Forelimb muscle (tissue), 1 donor: ENCODE data around the gene ABL1. TPM values are rescaled to one million over a fixed set of nuclear protein-coding genes. Genes with fewer than 3 reads are reported as not detected.

Experiments used
- DNase-seq: peaks from one replicate; pipeline ENCODE4 v3.0.0-alpha.2; 2013; ENCODE audit warnings: low read depth
- polyA plus RNA-seq: library from polyadenylated mRNA; unstranded; fragments of 120-200 nt; gene quantifications from one replicate; pipeline ENCODE4 v1.2.1, GENCODE V29; 2013; ENCODE audit not compliant: insufficient read length

The ABL1 gene
- polyA plus RNA-seq, 1 donor, result 52.6 TPM

DNA sequence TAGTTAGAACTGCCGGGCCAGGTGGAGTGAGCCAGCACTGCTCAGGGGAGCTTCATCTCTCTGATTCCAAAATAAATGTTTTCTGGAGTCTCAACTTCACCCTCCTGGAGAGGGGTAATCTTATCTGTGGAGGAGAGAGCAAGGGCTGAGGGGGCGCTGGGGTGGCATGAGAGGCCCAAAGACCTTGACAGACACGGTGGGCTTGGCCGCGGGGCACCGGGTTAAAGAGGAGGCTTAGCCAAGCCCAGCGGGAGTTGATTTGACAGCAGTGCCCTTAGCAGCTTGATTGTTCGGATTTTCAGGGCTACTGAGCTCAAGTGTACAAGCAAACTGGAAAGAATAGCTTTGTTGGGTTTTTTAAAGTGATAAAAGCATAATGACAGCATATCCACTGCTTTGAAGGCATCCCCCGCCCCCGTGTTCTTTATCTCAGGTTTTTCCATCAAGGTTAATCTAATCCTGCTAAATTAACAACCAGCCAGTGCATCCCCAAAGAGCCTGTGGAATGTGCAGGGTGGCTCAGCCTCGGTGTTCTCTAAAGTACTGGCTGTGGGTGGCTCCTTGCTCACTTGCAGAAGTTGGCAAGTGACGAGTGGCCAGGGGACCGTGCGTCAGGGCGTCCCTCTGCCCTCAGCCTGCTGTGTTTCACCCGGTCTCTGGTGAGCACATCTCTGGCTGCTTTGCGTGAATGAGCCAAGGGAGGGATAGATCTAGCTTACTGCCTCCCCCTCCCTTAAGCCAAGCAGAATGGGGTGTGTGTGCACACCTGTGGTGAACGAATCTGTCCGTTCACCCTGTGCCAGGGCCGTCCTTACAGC lies 56.0 kb downstream of the ABL1 start:
- DNase-seq, result no peak

DNA sequence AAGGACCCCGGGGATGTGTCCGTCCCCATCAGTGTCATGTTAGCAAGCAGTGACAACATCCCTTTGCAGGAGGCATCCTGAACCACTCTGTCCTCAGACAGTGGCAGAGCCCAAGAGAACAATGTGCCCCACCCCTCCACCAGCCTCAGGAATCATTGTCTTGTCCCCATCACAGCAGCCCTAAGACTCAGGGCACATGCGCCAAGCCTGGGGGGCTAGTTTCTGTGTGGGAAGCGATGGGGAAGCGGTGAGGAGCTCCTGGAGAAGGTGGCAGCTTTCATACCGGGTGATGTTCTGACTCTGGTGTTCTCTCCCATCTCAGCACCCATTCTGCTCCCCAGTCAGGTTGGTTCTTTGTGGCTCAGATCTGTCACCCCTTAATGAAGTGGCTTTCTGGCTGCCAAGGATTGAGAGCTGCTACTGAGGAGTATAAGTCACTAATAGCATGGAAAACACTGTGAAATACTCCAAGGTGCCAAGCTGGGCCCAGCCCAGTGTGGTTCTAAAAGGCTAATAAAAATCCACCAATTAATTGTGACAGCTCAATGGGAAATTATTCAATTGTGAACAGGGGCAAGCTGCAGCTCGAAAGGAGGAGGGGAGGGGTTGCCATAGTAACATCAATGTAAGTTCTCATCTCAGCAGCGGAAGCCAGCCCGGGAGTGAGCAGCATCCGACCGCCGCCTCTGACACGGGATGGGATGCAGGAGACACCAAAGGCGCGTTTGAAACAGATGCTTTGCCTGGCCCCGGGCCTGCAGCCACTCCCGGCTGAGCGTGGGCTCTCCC lies 56.8 kb downstream of the ABL1 start:
- DNase-seq, result no peak

DNA sequence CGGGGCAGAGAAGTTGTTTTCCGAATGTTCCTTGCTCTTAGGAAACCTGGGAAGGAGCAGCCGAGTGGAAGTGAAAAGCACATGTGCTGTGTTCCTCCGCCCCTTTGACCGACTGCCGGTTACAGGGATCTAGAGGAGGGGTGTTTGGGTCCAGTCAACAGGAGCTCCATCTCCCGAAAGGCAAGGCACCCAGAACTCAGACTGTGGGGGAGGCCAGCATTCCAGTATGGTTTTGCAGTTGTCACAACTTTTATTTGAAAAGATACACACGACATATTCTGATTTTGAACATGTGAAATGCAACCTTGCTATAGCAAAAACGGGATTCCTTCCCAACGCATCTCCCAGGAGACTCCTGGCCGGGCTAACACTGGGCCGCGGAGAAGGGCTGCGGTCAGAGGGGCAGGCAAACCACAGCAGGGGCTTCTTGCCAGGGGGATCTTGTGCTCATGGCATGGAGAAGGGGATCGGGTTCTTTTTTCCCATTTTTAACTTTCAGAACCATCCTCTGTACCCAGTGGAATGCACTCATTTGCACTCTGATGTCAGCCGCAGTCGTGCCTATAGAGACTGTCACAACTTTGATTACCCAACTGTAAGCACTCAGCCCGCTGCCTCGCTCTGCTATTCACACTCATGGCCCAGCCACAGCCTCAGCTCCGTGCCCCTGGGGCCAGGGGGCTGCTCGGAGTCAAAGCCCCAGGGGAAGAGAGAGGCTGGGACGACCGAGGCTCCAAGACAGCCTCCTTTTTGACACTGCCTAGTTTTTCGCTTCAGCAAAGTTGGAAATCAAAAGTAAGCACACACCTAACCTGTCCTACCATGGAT lies 57.6 kb downstream of the ABL1 start:
- no peak for DNase-seq

DNA sequence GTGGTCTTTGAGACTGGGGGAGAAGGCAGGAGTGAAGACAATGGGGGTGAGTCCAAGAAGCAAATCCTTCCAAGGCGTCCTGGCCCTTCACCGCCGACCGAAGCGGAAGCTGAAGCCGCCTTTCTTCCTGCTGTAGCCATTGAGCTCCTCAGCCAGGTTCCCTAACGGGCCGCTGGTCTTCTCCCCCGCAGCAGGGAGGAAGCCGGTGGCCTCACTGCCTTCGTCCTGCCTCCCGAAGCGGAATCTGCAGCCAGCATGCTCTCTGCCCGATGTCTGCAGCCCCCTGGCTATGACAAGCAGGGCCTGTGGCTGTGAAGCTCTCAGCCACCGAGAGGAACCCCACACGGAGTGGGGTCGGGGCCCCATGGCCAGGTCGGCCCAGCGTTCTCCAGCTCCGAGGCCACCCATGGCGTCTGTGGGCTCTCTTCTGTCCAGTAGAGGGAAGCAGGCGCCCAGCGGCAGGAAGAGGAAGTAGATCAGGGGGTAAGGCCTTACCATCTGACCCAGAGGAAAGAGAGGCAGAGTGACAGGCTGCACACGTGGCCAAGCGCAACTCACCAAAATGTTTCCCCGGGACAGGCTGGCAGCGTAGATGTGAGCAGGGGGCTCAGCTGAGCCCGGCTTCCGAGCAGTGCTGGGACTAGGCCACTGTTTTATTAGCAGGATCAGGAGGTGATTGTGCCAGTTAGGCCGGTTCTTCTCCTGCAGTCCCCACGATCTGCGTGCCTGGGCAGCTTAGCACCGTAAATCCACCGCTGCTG lies 58.5 kb downstream of the ABL1 start:
- no peak for DNase-seq

DNA sequence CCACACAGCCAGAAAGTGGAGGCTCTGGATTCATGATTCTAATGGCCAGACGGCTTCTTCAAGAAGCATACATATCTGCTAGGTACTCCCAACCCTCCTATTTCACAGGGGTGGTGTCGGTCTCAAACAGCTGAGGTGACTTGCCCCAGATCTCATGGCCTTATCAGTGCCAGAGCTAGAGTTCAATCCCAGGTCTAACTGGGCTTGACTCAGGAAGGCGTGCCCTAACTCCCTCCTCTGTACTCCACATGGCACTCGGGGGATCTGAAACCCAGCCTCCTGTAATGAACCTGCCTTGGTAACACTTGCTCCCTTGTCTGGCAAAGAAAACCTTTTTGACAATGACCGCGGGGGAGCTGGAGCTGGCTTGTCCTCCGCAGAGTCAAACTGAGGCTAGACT lies 59.5 kb downstream of the ABL1 start:
- DNase-seq, result no peak

DNA sequence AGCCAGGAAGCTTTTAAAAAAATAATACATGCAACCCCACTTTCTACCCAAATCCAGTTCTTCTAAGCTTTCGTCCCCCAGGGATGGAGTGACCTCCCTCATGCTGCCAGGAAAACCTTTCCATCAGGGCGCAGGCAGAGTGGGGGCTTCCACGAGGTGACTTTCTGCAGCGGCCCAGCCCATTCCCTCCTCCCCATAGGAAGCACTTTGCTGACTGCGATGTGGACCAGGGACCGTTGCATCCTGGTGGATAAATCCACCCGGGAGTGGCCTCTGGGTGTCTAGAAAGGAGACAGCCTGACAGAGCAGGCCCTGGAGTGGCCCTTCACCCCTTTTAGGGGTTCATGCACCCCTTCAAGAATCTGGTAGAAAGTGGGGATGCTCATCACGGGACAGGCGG lies 60.0 kb downstream of the ABL1 start:
- DNase-seq, result no peak

DNA sequence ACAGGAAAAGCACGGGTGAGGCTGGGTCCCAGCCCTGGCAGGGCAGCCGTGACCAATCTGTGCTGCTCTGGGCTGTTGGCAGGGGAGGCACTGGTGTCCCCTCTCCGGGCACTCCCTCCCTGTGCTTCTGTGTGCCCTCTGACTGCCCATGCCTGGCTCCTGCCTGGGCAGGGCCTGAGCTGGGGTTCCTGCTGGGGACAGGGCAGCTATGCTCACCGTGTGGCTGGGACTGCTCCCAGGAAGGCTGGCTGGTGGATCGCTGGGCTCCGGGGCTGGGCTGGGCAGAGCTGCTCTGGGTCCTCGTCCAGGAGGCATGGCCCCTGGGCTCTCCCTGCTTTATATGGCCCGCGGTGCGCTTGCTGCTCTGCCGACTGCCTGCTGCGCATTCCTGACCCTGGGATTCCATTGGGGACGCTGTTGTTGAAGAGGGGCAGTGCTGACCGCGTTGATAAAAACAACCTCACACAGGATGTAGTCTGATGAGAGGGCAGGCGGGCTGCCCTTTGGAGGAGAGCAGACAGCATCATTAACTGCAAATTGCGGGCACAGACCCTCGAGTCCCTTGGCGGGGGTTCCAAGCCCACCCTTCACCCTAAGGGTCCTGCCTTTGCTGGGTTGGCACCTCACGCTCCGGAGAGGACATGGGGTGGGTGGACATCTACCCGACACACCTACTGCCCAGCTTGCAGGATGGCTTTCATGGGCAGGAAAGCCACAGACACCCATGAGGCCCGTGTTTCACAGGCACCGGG lies 60.6 kb downstream of the ABL1 start:
- DNase-seq, result no peak

DNA sequence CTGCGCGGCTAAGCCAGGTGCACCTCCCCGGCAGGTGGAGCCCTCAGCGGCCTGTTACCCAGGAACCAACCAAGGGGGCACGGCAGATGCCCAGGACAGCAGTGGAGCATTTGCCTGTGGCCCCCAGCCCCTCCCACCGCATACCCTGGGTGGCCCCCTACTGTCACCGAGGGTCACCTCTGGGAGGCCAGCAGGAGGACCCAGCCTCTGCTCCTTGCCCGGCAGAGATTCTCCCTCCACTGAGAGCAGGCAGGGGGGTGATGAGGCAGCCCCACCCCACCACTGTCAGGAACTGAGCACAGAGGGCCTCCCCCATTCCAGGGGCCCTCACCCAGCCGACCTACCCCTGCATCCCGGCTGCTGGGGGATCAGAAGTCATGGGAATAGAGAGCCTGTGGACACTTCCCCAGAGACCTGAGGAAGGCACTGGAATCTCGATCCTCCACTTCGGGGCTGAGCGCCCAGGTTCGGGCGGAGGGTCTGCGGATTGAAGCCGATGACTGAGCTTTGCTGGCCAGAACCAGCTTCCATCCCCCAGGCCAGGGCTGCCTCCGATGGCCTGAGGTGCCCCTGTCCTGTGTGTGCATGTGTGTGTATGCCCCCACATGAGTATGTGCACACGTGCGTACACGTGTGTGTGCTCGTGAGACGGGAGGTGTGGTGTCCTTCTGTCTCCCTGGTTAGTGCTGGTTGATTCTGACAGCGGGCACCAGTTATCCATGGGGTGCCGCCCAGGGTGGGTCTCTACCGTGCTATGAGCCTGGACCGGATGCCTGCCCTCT lies 61.4 kb downstream of the ABL1 start, which contains the start of gene QRFP:
Gene QRFP (minus strand): TSS at position 580 of the 782 bp plus-strand sequence. CDS start 2,974 bp downstream, outside the sequence.
- DNase-seq, result no peak

DNA sequence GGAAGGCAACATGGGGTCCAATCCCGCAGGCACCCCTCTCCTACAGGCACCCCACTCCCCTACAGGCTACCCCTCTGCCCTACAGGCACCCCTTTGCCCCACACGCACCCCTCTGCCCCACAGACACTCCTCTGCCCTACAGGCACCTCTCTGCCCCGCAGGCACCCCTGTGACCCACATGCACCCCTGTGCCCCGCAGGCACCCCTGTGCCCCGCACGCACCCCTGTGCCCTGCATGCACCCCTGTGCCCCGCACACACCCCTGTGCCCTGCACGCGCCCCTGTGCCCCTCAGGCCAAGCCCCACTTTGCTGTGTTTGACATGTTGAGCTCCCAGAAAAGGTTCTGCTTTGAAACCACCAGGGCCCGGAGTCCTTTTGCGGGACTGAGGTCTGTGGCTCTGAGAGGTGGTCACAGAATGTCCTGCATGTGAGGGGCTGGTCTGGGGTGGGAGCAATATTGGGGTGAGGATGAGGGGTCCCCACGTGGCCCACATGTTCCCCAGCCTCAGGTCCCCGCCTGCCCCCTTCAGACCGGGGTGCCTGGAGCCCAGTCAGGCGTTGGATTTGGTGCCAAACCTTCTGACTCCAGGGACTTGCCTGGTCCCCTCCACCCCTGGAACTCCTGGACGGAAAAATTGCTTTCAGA lies 62.2 kb downstream of the ABL1 start:
- DNase-seq, result no peak

DNA sequence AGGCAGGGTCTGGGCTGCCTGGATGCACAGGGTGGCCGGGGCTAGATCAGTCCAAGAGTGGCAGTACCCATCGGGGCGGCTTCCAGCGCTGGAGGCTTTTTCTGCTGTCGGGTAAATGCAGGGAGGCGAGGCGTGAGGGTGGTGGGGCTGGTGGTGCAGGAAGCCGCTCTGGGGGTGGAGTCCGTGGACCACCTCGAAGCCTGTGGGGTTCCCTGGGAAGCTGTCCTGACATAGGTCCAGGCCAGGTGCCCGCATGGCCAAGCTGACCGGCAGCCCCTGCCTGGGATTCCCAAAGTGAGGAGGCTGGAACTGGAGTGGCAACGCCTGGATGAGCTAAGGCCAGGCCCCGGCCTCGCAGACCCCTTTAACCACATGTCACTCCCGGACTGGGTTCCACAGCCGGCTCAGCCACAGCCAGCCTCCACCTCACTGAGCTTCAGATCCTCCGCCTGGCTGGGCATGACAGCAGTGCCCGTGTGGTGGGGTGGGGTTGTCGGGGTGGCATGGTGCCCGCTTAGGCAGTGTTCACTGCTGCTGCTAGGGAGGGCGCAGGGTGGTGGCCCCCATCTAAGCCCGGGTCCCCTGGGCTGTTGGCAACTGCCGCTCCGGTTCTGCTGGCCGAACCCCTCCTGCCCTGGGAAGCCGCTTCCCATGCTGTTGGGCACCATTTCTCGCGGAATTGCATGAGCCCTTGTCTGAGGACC lies 62.9 kb downstream of the ABL1 start:
- no peak for DNase-seq

DNA sequence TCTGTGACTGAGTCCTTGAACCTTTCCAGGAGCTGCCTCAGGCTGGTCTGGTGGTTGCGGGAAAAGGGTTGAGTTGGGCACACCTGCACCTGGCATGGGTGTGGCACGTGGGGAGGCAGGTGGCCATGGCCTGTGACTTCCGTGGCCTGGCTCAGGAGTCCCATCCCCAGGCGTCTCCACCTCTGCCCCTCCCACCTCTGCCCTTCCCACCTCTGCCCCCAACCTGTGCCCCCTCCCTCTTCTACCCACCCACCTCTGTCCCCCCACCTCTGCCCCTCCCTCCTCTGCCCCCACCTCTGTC lies 63.4 kb downstream of the ABL1 start:
- no peak for DNase-seq

DNA sequence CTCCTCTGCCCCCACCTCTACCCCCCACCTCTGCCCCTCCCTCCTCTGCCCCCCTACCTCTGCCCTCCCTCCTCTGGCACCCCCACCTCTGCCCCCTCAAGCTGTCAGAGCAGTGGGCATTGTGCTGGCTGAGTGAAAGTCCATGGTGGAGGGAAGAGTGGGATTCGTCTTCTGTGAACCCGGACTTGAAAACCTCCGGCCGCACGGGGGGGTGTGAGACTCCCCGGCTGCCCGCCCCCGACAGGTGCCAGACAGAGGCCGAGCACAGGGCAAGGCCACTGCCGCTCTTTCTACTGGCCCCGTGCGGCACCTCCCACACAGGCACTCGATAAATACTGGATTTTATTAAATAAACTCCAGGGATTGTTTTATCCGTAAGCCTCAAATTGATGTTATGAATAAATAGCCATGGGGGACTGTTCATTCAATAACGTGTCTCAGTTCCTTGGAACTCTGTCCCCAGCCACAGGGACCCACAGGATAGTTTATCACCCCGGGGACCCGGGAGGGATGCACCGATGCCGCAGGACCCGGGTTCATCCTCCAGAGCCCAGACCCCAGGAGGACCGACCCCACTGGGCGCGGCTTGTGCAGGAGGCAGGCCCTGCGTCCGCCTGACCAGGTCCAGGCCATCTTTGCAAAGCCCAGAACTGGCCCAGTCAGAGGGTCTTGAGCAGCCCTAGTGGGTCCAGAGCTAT lies 64.1 kb downstream of the ABL1 start:
- DNase-seq, result no peak

DNA sequence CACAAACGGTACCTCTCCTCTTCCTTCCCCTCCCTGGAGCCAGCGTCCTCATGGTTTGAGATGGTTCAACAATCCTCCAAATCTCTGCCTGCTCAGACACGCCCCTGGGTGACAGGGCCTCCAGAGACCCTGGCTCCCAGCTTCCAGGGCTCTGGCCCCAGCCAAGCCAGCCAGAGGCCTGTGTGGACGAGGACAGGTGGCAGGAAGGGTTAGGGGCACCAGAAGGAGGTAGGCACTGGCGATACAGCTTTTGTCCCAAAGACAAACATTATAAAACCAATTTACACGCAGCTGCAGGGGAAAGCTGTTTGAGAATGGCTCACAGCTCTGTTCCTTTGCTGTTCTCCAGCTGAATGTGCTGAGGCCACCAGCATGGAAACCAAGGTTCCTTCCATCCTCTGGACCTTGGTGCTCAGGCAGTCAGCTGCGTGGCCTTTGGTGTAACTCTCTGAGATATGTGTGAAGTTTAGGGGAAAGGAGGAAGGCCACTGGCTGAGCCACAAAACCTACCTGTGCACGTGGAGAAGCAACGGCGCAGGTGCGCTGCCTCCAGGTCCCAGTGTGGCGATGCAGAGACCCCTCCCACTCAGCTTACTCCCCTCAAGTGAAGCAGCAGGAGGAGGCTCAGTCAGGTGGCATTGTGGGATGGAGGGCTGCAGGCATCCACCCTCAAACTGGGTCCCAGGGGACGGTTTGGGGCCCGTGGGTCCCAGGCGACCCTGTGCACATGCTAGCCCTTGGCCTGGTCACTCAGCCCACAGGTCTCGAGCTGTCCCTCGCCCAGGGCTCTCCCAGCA lies 65.8 kb downstream of the ABL1 start:
- DNase-seq, result no peak

DNA sequence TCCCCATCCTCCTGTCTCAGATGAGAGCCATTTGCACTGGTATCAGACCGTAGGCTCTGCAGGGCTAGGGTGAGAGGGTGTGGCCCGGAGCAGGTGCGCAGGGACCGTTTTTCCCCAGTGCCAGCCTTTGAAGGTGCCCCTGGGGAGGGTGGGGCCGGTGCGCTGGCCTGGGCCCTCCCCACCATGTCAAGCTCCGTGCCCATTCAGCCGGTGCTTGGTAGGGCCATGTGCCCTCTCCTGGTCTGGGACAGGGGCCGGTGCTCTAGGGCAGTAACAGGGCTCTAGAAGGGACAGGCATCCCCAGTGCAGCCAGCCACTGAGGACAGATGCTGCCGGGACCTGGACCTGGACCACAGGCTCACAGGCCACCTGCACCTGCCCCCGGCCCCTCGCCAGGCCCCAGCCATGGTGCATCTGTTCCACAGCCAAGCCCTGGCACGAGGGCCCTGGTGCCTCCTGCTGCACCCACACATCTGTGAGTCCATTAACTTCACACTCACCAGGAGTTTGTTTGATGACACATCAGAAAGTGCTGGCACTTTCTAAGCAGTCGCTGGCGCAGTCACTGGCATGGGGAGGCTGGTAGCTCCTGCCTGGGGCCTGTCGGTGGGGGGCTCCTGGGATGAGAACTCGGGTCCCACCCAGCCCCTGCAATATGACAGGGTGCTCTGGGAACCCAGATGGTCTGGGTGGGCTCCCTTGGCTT lies 66.6 kb downstream of the ABL1 start:
- no peak for DNase-seq

DNA sequence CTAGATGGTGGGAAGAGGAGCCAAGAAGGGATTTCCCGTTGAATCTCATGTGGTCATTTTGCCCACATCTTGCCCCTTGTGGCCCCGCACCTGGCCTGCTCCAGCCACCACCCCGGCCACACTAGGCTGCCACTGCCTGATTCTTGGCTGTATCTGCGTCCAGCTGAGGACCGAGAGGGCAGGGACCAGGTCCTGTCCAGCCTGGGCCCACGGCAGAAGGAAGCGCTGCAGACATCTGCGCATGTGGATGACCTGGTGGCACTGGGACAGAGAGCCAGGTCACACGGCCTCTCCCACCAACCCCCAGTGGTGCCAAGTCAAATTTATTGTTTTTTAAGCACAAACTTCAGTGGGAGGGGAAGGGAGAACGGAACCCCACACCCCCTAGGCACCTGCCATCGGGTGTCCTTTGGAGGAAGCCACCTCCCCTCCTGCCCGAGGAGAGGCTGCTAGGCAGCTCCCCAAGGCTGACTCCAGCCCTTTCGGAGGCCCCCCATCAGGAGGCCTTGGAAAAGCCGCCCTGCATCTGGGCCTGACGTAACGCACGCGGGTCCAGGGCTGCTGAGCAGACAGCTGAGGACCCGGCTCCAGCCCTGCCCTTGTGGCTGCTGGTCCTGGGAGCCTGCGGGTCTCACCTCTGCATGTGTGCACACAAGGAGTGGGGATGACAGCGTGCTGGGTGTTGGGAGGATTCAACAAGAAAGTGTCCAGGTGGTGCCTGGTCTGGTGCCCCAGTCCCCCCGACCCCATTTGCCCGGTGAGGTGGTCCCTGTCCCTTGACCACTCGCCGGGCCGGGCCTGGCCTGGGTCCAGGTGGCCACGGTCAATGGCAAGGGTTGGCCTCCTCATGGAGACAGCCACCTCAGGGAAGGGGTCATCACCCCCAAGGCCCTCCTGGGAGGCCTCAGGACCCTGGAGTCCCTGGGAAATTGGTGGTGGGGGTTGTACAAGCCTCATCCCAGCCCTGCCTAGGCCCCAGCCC lies 67.4 kb downstream of the ABL1 start:
- no peak for DNase-seq
